Tibial artery (tissue), 4 donors: ENCODE measurements around the gene SLC25A43.
A peak's percentile ranks its signal among the peaks of the same experiment; 100 is the strongest.

Experiments
- DNase-seq, 2 donors: peaks; one replicate each; pipeline ENCODE4 v3.0.0-alpha.2; 2019
- H3K27ac ChIP-seq, 2 donors: fragments of 200-600 bp; sonication (generic) in 1 of 2; 1 replicate in 1 of 2; 2 replicates in 1 of 2; pipeline ENCODE4 v1.5.1; 2018 to 2019; ENCODE audit warnings: mild to moderate bottlenecking in 1 of 2
- H3K27me3 ChIP-seq, 2 donors: fragments of 200-600 bp; sonication (generic) in 1 of 2; one replicate each; pipeline versions ENCODE4 v1.5.1 to v1.6.0; 2016 to 2019
- H3K36me3 ChIP-seq, 3 donors: fragments of 200-600 bp; sonication (generic) in 2 of 3; one replicate each; pipeline ENCODE4 v1.5.1; 2016 to 2019; ENCODE audit warnings: mild to moderate bottlenecking in 2 of 3
- H3K4me1 ChIP-seq, 4 donors: fragments of 200-600 bp; sonication (generic) in 2 of 4; 1 replicate in 3 of 4; 2 replicates in 1 of 4; pipeline ENCODE4 v1.5.1; 2016 to 2019
- H3K4me3 ChIP-seq, 2 donors: fragments of 200-600 bp; sonication (generic) in 1 of 2; 1 replicate in 1 of 2; 2 replicates in 1 of 2; pipeline ENCODE4 v1.5.1; 2018 to 2019; ENCODE audit warnings: mild to moderate bottlenecking in 2 of 2
- H3K9me3 ChIP-seq, 3 donors: fragments of 200-600 bp; sonication (generic) in 1 of 3; one replicate each; pipeline ENCODE4 v1.5.1; 2016 to 2019
- intact Hi-C: fragments of 100-400 bp; cut with DNase I; formaldehyde crosslinking; loops from one replicate; pipeline ENCODE4 v1.15.0; 2023; ENCODE audit warnings: low total_unique reads
- TF ChIP-seq, protein P1 (sequence below), 2 experiments: fragments of 200-600 bp in 1 of 2; fragments of 450-650 bp in 1 of 2; IDR thresholded peaks; one replicate each; pipeline ENCODE4 v1.5.1; 2017 to 2019; ENCODE audit warnings: antibody characterized with exemption in 2 of 2, mild to moderate bottlenecking in 1 of 2, moderate library complexity in 1 of 2

The SLC25A43 gene

DNA sequence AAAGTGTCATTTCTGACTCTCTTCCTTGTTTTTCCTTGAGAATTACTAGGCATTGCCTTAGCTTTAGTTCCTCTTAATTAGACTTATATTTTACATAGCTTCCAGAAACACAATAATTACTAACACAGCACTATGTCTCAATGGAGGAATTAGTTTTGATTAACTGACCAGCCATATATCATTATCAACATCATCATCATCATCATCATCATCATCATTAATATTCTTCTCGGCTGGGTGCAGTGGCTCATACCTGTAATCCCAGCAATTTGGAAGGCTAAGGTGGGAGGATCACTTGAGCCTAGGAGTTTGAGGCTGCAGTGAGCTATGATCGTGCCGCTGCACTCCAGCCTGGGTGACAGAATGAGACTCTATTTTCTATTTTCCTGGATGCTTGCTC is 66.4 kb downstream of the SLC25A43 start:
- TF ChIP-seq, protein P1, sequence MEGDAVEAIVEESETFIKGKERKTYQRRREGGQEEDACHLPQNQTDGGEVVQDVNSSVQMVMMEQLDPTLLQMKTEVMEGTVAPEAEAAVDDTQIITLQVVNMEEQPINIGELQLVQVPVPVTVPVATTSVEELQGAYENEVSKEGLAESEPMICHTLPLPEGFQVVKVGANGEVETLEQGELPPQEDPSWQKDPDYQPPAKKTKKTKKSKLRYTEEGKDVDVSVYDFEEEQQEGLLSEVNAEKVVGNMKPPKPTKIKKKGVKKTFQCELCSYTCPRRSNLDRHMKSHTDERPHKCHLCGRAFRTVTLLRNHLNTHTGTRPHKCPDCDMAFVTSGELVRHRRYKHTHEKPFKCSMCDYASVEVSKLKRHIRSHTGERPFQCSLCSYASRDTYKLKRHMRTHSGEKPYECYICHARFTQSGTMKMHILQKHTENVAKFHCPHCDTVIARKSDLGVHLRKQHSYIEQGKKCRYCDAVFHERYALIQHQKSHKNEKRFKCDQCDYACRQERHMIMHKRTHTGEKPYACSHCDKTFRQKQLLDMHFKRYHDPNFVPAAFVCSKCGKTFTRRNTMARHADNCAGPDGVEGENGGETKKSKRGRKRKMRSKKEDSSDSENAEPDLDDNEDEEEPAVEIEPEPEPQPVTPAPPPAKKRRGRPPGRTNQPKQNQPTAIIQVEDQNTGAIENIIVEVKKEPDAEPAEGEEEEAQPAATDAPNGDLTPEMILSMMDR (IDR thresholded peaks at IDR 0.05): no peak
- peaks cover 0 to 7% (median 6%) of the 10 kb centered on the region in 3 donors for H3K36me3 ChIP-seq
- DNase-seq: no peak
- intact Hi-C loops: no loop called here
- no peaks in the 10 kb centered on the region for H3K9me3 ChIP-seq
- peaks cover 0 to 7% (median 0%) of the 10 kb centered on the region in 4 donors for H3K4me1 ChIP-seq
- H3K27me3 ChIP-seq: no peaks in the 10 kb centered on the region
- H3K27ac ChIP-seq: no peak overlapping the region
- no peak overlapping the region for H3K4me3 ChIP-seq

DNA sequence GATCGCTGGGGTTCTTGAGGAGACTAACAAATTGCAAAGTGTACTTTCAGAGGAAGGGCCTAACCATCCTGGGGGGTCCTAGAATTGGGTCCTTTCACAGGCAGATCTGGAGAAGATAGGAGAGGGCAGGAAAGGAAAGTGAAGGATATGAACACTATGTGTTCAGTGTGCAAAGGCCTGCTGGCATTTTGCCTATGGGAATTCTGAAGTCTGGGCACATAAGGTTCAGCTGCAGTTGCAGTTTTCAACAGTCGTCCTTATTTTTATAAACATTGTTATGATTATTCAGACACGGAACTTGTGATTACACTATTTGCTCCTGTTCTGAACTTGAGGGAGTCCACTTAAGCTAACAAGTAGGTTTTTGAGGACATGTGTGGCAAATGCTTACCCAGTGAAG is 67.8 kb downstream of the SLC25A43 start:
- no peaks in the 10 kb centered on the region for H3K9me3 ChIP-seq
- TF ChIP-seq, protein P1 (IDR thresholded peaks at IDR 0.05): no peak
- H3K4me3 ChIP-seq: no peak overlapping the region
- no peak for DNase-seq
- H3K27ac ChIP-seq: no peak overlapping the region
- H3K36me3 ChIP-seq: peaks cover 0 to 16% (median 10%) of the 10 kb centered on the region in 3 donors
- intact Hi-C loops: no loop called here
- H3K27me3 ChIP-seq: no peaks in the 10 kb centered on the region
- peaks cover 0 to 7% (median 0%) of the 10 kb centered on the region in 4 donors for H3K4me1 ChIP-seq

DNA sequence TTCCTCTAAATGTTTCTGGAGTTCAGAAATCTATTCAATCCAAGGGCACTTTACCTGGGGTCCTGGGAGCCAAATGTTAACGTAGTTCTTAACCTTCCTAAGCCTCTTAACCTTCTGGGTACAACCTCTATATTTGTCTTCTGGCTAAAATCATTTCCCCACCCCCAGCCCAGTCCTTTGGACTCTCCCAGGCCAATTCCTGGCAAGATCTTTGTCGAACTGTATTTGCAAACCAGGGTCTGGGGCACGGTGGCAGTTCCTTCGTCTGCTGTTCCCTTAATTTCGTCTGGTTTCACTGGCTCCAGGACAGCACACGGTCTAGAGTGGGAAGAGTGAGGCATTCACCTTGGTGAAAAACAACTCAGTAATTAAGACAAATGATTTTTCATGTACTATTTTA is 68.3 kb downstream of the SLC25A43 start:
- intact Hi-C loops: no loop called here
- no peaks in the 10 kb centered on the region for H3K27me3 ChIP-seq
- H3K36me3 ChIP-seq: peaks cover 0 to 16% (median 10%) of the 10 kb centered on the region in 3 donors
- peak overlapping the region in 1 of 2 donors; percentile 92 for H3K4me3 ChIP-seq
- TF ChIP-seq, protein P1 (IDR thresholded peaks at IDR 0.05): no peak
- H3K9me3 ChIP-seq: no peaks in the 10 kb centered on the region
- peaks cover 0 to 7% (median 0%) of the 10 kb centered on the region in 4 donors for H3K4me1 ChIP-seq
- H3K27ac ChIP-seq: peak overlapping the region; percentile 84 to 97
- DNase-seq: no peak

DNA sequence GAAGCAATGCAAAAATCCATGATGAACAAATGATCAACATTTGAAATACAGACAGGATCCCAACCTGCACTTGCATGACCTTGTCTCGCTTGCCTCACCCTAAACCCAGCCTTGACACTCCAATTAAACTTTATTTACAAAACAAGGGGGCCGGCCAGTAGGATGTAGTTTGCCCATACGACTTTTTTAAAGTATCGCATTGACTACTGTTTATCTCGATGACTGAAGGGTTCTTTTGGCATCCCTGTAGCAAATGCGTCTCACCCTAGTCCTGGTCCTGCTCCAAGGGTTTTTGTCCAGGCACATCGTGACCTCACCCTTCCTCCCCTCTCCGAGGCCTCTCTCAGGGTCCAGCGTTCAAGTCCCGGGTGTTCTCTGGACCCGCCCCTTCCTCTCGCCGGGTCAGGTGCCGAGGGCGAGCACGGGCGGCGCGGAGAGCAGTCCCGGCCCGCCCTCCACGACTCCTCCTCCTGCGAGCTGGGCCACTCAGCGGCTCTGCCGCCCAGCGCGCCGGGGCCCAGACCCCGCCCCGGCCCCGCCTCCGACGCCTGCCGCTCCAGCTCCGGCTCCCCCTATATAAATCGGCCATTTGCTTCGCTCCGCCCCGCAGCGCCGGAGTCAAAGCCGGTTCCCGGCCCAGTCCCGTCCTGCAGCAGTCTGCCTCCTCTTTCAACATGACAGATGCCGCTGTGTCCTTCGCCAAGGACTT is 68.9 kb downstream of the SLC25A43 start, which contains the start of gene SLC25A5:
Gene SLC25A5, plus strand, starts transcription at position 603 of the 709 bp plus-strand sequence. Its CDS starts 72 bp downstream, at position 675.
- Histone ChIP-seq H3K27me3 (no peaks in the 10 kb centered on the region), H3K27ac (peak within 1 kb of the TSS; percentile 84 to 97), H3K36me3 (peaks cover 0 to 16% (median 10%) of the 10 kb centered on the region in 3 donors), H3K9me3 (no peaks in the 10 kb centered on the region), H3K4me1 (peaks cover 0 to 7% (median 0%) of the 10 kb centered on the region in 4 donors), H3K4me3 (peak within 1 kb of the TSS; percentile 91 to 92)
- DNase-seq: peak; percentile 77 to 91
- TF ChIP-seq, protein P1 (IDR thresholded peaks at IDR 0.05): no peak
- intact Hi-C loops: no loop called here

DNA sequence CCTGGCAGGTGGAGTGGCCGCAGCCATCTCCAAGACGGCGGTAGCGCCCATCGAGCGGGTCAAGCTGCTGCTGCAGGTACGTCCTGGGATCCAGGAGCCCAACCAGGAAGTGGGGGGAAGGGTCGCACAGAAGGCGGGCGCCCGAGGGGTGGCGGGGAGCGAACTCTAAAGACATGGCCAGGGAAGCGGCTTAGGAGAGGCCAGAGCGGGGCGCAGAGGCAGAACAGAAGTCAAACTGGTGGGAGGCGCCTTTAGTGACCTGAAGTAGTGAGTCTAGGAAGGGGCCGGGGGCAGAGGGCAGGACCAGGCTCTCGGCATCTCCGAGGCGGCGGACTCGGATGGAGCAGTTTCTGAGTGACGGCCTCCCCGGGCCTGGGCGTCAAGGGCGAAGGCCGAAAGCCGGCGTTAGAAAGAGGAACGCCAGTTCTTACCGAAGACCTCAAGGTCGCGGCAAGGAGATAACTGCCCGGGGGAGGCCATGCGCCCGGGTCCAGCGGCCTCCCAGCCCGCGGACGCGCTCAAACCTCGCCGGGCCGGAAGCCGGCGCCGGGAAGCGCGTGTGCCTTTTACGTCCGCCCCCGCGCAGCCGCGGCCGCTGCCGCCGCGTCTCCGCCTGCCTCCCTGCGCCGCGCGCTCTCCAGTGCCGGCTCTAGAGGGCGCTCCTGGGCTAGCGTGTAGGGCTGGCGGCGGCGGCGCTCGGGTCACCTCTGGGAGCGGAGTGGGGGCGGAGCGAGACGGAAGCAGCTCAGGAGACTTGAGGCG is 69.6 kb downstream of the SLC25A43 start:
- intact Hi-C loops: no loop called here
- peak overlapping the region; percentile 84 to 97 for H3K27ac ChIP-seq
- TF ChIP-seq, protein P1 (IDR thresholded peaks at IDR 0.05): peak; percentile 67 to 69
- no peaks in the 10 kb centered on the region for H3K9me3 ChIP-seq
- H3K36me3 ChIP-seq: peaks cover 0 to 16% (median 10%) of the 10 kb centered on the region in 3 donors
- H3K4me1 ChIP-seq: peaks cover 0 to 7% (median 0%) of the 10 kb centered on the region in 4 donors
- H3K27me3 ChIP-seq: no peaks in the 10 kb centered on the region
- H3K4me3 ChIP-seq: peak overlapping the region; percentile 91 to 92
- peak; percentile 80 to 90 for DNase-seq
